Muscle of leg (tissue), 11 donors: Measurements from ENCODE around the gene DKK1. TPM values are rescaled to one million over a fixed set of nuclear protein-coding genes. Genes with fewer than 3 reads are reported as not detected.
"Not testable (repeated sequence)": the region's sequence is repeated elsewhere in the genome, so short reads cannot be mapped to it uniquely, and the experiment has no call there.

ENCODE experiments used
- DNase-seq: peaks from one replicate; pipeline ENCODE4 v3.0.0; 2013
- H3K27ac ChIP-seq: one replicate; pipeline ENCODE4 v1.5.1; 2013; ENCODE audit warnings: mild to moderate bottlenecking, low read length, control low read depth
- H3K27me3 ChIP-seq: one replicate; pipeline ENCODE4 v1.6.1; 2013; ENCODE audit warnings: low read length; ENCODE audit not compliant: control insufficient read depth, insufficient read depth
- H3K36me3 ChIP-seq: one replicate; pipeline ENCODE4 v1.6.1; 2013; ENCODE audit warnings: low read length; ENCODE audit not compliant: control insufficient read depth, insufficient read depth
- H3K4me1 ChIP-seq: one replicate; pipeline ENCODE4 v1.6.1; 2013; ENCODE audit warnings: low read length; ENCODE audit not compliant: control insufficient read depth, insufficient read depth
- H3K4me3 ChIP-seq: one replicate; pipeline ENCODE4 v1.5.1; 2013; ENCODE audit warnings: low read length, control low read depth
- H3K9me3 ChIP-seq: replicated peaks from 2 replicates; pipeline ENCODE4 v1.6.1; 2013; ENCODE audit warnings: low read depth, low read length; ENCODE audit not compliant: control insufficient read depth
- WGBS: methylation state at CpG from one replicate; pipeline ENCODE4 v1.1.5; 2013; ENCODE audit warnings: missing lambda C conversion rate; ENCODE audit not compliant: insufficient coverage; 5-methylcytosine and 5-hydroxymethylcytosine counted together
- polyA plus RNA-seq, 8 donors: library from polyadenylated mRNA; unstranded; fragments of 120-200 nt; gene quantifications; one replicate each; pipeline versions ENCODE4 v1.2.1 to v1.2.3, GENCODE V29; 2013; ENCODE audit warnings: inconsistent platforms in 1 of 8, low replicate concordance in 1 of 8; ENCODE audit not compliant: insufficient read length in 8 of 8, insufficient read depth in 1 of 8
- total RNA-seq: library from RNA; stranded (reverse); fragments of 120-200 nt; gene quantifications from one replicate; pipeline ENCODE4 v1.2.4, GENCODE V29; 2013

The DKK1 gene
- total and polyA plus RNA-seq, 9 donors: 0.28 to 6.3 (median 0.67) TPM

DNA sequence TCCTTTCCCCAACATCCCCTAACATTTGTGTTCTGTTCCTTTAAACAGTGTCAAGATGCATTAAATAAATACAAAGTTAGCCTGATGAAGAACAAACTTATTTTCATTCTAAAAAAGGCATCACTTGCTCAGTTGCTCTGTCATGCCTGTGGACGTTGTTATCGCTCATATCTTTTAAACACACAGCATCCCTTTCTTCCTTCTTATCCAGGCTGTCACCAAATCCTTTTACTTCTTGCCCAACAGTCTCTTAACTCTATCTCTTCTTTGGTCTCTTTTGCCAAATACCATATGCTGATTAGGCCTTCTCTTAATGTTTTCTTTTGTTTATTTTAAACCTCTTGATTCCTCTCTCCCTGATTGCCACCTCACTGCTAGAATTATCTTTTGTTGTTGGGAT, 43.9 kb downstream of the DKK1 start:
- no peaks in the 10 kb centered on the region for H3K27me3 ChIP-seq
- H3K9me3 ChIP-seq: no peaks in the 10 kb centered on the region
- 65% methylated on average over 2 of the region's 2 CpGs for WGBS
- H3K36me3 ChIP-seq: no peaks in the 10 kb centered on the region
- no peak overlapping the region for H3K27ac ChIP-seq
- H3K4me1 ChIP-seq: no peaks in the 10 kb centered on the region
- no peak for DNase-seq
- H3K4me3 ChIP-seq: no peak overlapping the region

DNA sequence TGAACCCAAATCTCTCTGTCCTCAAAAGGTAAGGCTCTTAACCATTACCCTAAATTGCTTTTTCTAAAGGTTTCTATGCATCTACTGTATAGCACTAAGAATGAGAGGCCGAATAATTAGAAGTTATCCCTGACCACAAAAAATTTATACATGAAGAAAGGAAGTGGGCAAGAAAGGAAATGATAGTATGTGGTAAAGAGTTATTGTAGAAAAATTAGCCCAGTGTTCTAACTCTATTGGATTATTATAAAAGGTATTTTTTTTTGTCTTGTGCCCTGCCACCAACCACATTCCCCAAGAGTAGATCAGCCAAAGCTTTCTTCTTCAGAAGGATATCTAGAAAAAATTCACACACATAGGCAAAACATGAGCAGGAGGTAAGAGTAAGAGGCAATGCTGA, 45.4 kb downstream of the DKK1 start:
- Histone ChIP-seq H3K4me1 (no peaks in the 10 kb centered on the region), H3K27ac (no peak overlapping the region), H3K4me3 (no peak overlapping the region), H3K36me3 (no peaks in the 10 kb centered on the region), H3K9me3 (no peaks in the 10 kb centered on the region), H3K27me3 (no peaks in the 10 kb centered on the region)
- DNase-seq: no peak
- WGBS: no CpG with 5 or more reads among the region's 1 CpG

DNA sequence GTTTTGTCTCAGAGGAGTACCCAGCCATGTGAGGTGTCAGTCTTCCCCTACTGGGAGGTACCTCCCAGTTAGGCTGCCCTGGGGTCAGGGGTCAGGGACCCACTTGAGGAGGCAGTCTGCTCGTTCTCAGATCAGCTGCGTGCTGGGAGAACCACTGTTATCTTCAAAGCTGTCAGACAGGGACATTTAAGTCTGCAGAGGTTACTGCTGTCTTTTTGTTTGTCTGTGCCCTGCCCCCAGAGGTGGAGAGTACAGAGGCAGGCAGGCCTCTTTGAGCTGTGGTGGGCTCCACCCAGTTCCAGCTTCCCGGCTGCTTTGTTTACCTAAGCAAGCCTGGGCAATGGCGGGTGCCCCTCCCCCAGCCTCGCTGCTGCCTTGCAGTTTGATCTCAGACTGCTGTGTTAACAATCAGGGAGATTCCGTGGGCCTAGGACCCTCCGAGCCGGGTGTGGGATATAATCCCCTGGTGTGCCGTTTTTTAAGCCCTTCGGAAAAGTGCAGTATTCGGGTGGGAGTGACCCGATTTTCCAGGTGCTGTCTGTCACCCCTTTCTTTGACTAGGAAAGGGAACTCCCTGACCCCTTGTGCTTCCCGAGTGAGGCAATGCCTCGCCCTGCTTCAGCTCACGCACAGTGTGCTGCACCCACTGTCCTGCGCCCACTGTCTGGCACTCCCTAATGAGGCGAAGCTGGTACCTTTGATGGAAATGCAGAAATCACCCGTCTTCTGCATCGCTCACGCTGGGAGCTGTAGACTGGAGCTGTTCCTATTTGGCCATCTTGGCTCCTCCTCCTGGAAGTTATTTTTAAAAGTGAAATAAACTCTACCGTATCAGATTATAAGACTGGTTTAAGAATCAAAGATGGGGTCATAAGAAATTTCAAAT, 51.7 kb downstream of the DKK1 start:
- not testable (repeated sequence) for H3K36me3 ChIP-seq, H3K4me1 ChIP-seq, DNase-seq, H3K9me3 ChIP-seq, H3K4me3 ChIP-seq, H3K27ac ChIP-seq, H3K27me3 ChIP-seq
- 90% methylated on average over 17 of the region's 21 CpGs for WGBS
